ENCODE measurements around the gene COLEC11. TPM values are rescaled to one million over a fixed set of nuclear protein-coding genes. Genes with fewer than 3 reads are reported as not detected.

COLEC11 gene
- total RNA-seq, 2 experiments from 2014 or later, result 1.7 TPM; not detected in 1

GRCh38 chr2:3689998-3690748, 95.3 kb downstream of the COLEC11 start:
- Histone ChIP-seq H3K4me3 (ENCODE audit: low read depth, low read length, poor library complexity, severe bottlenecking) (no peak overlapping the region), H3K9me3 (ENCODE audit: low read length) (peaks cover 4% of the 10 kb centered on the region; the same call in 1 of the 2 replicates), H3K9me2 (ENCODE audit: insufficient read depth, low read length) (no peaks in the 10 kb centered on the region), H2AFZ (ENCODE audit: low read length) (no peak overlapping the region), H3K79me2 (ENCODE audit: insufficient read depth, low read depth, low read length) (no peaks in the 10 kb centered on the region), H3K4me2 (ENCODE audit: low read length) (no peak overlapping the region), H3K27ac (ENCODE audit: low read depth, low read length, poor library complexity, severe bottlenecking) (no peak overlapping the region), H3K36me3 (ENCODE audit: insufficient read depth, low read length) (no peaks in the 10 kb centered on the region), H3K4me1 (ENCODE audit: insufficient read depth, low read length, poor library complexity, severe bottlenecking) (no peaks in the 10 kb centered on the region), H4K20me1 (ENCODE audit: insufficient read depth, low read length) (no peaks in the 10 kb centered on the region)
- intact Hi-C loops (cut with micrococcal nuclease; ENCODE audit: unreplicated experiment), result loop anchor here (5.0 kb wide), 1 partner anchor 92 kb away; no protein-coding TSS in a partner anchor
- DNase-seq (ENCODE audit: low spot score), result no peak
- POLR2A ChIA-PET, result interaction anchor here (0.6 to 0.8 kb wide), 2 partner anchors 123 to 287 kb away, joined by 4 read pairs; no protein-coding TSS in a partner anchor
- TF ChIP-seq EZH2phosphoT487 (IDR thresholded peaks at IDR 0.05; ENCODE audit: borderline replicate concordance, low read depth, low read length), result no peak
- TF ChIP-seq, protein P1, sequence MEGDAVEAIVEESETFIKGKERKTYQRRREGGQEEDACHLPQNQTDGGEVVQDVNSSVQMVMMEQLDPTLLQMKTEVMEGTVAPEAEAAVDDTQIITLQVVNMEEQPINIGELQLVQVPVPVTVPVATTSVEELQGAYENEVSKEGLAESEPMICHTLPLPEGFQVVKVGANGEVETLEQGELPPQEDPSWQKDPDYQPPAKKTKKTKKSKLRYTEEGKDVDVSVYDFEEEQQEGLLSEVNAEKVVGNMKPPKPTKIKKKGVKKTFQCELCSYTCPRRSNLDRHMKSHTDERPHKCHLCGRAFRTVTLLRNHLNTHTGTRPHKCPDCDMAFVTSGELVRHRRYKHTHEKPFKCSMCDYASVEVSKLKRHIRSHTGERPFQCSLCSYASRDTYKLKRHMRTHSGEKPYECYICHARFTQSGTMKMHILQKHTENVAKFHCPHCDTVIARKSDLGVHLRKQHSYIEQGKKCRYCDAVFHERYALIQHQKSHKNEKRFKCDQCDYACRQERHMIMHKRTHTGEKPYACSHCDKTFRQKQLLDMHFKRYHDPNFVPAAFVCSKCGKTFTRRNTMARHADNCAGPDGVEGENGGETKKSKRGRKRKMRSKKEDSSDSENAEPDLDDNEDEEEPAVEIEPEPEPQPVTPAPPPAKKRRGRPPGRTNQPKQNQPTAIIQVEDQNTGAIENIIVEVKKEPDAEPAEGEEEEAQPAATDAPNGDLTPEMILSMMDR (conservative IDR thresholded peaks at IDR 0.05; ENCODE audit: low read length), result no peak
- BruUV-seq (replicated peaks), result no TSS peak
- CTCF ChIA-PET (ENCODE audit: unreplicated experiment), result no interaction called here

- no TSS peak for BruUV-seq (replicated peaks)
- Histone ChIP-seq H3K9me2 (ENCODE audit: insufficient read depth, low read length) (no peaks in the 10 kb centered on the region), H3K9me3 (ENCODE audit: low read length) (peaks cover 4% of the 10 kb centered on the region; the same call in 1 of the 2 replicates), H2AFZ (ENCODE audit: low read length) (no peak overlapping the region), H3K27ac (ENCODE audit: low read depth, low read length, poor library complexity, severe bottlenecking) (no peak overlapping the region), H3K79me2 (ENCODE audit: insufficient read depth, low read depth, low read length) (no peaks in the 10 kb centered on the region), H3K4me1 (ENCODE audit: insufficient read depth, low read length, poor library complexity, severe bottlenecking) (no peaks in the 10 kb centered on the region), H4K20me1 (ENCODE audit: insufficient read depth, low read length) (no peaks in the 10 kb centered on the region), H3K4me2 (ENCODE audit: low read length) (no peak overlapping the region), H3K4me3 (ENCODE audit: low read depth, low read length, poor library complexity, severe bottlenecking) (no peak overlapping the region), H3K36me3 (ENCODE audit: insufficient read depth, low read length) (no peaks in the 10 kb centered on the region)
- ChIA-PET POLR2A (interaction anchor here (0.5 to 1.0 kb wide), 2 partner anchors 40 to 153 kb away, joined by 3 to 4 read pairs; no protein-coding TSS in a partner anchor), CTCF (ENCODE audit: unreplicated experiment) (no interaction called here)
- intact Hi-C loops (cut with micrococcal nuclease; ENCODE audit: unreplicated experiment), result loop anchor here (5.0 kb wide), 1 partner anchor 90 kb away; no protein-coding TSS in a partner anchor
- TF ChIP-seq EZH2phosphoT487 (IDR thresholded peaks at IDR 0.05; ENCODE audit: borderline replicate concordance, low read depth, low read length), result no peak
- TF ChIP-seq, protein P1 (conservative IDR thresholded peaks at IDR 0.05; ENCODE audit: low read length), result peak; percentile 82
- peak; percentile 51 for DNase-seq (ENCODE audit: low spot score)
These were observed 97.5 kb downstream of the COLEC11 start for GRCh38 chr2:3692375-3692774.

Small RNA genes within 50 kb of the gene (small RNA-seq; reads per million reads assigned to genes)
- not detected for gene TMSB4XP2

Other genes with a start within 250 kb of the COLEC11 start
- 60.5 and 63.2 TPM in 2 replicates for gene EIPR1, start 217.3 kb upstream of the COLEC11 start, total RNA-seq (2014; rRNA removed; shearing (Covaris generic))
- gene EIPR1, start 217.3 kb upstream of the COLEC11 start, total RNA-seq (2022), result 51.5 and 61.7 TPM in 2 replicates
- gene TRAPPC12, start 215.4 kb upstream of the COLEC11 start, total RNA-seq (2014; rRNA removed; shearing (Covaris generic)), result 67.0 and 91.6 TPM in 2 replicates
- gene TRAPPC12, start 215.4 kb upstream of the COLEC11 start, total RNA-seq (2022), result 85.2 and 93.0 TPM in 2 replicates
- 19.2 and 20.0 TPM in 2 replicates for gene ADI1, start 75.6 kb upstream of the COLEC11 start, total RNA-seq (2014; rRNA removed; shearing (Covaris generic))
- gene ADI1, start 75.6 kb upstream of the COLEC11 start, total RNA-seq (2022), result 22.1 and 26.2 TPM in 2 replicates
- 34.7 and 35.7 TPM in 2 replicates for gene RNASEH1, start 36.8 kb upstream of the COLEC11 start, total RNA-seq (2014; rRNA removed; shearing (Covaris generic))
- 41.9 and 48.2 TPM in 2 replicates for gene RNASEH1, start 36.8 kb upstream of the COLEC11 start, total RNA-seq (2022)
- 2,658 and 2,982 TPM in 2 replicates for gene RPS7, start 19.9 kb upstream of the COLEC11 start, total RNA-seq (2014; rRNA removed; shearing (Covaris generic))
- 2,524 and 2,654 TPM in 2 replicates for gene RPS7, start 19.9 kb upstream of the COLEC11 start, total RNA-seq (2022)
- gene ALLC, start 63.1 kb downstream of the COLEC11 start, total RNA-seq (2014; rRNA removed; shearing (Covaris generic)), result not detected in 2 replicates
- gene ALLC, start 63.1 kb downstream of the COLEC11 start, total RNA-seq (2022), result not detected in 2 replicates
- gene DCDC2C, start 108.5 kb downstream of the COLEC11 start, total RNA-seq (2014; rRNA removed; shearing (Covaris generic)), result not detected in 2 replicates
- gene DCDC2C, start 108.5 kb downstream of the COLEC11 start, total RNA-seq (2022), result not detected in 2 replicates

Data from OCI-LY7 (cell line).